WERI-Rb-1 (cell line): ENCODE data around the gene PGS1.

Experiments used
- DNase-seq: peaks from one replicate; pipeline ENCODE4 v3.0.0-alpha.2; 2020
- H3K27ac ChIP-seq: fragments of 250-450 bp; sonication (Bioruptor Pico); 2 replicates; pipeline ENCODE4 v1.5.1; 2020; ENCODE audit warnings: mild to moderate bottlenecking, moderate library complexity
- H3K27me3 ChIP-seq: fragments of 250-450 bp; sonication (Bioruptor Pico); 2 replicates; pipeline ENCODE4 v1.5.1; 2021; ENCODE audit warnings: mild to moderate bottlenecking, low read depth, moderate library complexity; ENCODE audit not compliant: insufficient read depth, severe bottlenecking
- H3K36me3 ChIP-seq: fragments of 250-450 bp; sonication (Bioruptor Pico); 2 replicates; pipeline ENCODE4 v1.5.1; 2020; ENCODE audit warnings: mild to moderate bottlenecking, moderate library complexity
- H3K4me3 ChIP-seq: 2 replicates; pipeline ENCODE4 v1.5.1; 2011; ENCODE audit warnings: low read depth, mild to moderate bottlenecking, control low read depth, low read length
- H3K9me3 ChIP-seq: fragments of 250-450 bp; sonication (Bioruptor Pico); 2 replicates; pipeline ENCODE4 v1.5.1; 2021; ENCODE audit warnings: mild to moderate bottlenecking, moderate library complexity; ENCODE audit not compliant: severe bottlenecking
- TF ChIP-seq, protein P1 (sequence below): IDR thresholded peaks from 2 replicates; pipeline ENCODE4 v1.5.1; 2011; ENCODE audit warnings: low read depth, mild to moderate bottlenecking, control low read depth, inconsistent platforms, low read length

PGS1 gene

DNA sequence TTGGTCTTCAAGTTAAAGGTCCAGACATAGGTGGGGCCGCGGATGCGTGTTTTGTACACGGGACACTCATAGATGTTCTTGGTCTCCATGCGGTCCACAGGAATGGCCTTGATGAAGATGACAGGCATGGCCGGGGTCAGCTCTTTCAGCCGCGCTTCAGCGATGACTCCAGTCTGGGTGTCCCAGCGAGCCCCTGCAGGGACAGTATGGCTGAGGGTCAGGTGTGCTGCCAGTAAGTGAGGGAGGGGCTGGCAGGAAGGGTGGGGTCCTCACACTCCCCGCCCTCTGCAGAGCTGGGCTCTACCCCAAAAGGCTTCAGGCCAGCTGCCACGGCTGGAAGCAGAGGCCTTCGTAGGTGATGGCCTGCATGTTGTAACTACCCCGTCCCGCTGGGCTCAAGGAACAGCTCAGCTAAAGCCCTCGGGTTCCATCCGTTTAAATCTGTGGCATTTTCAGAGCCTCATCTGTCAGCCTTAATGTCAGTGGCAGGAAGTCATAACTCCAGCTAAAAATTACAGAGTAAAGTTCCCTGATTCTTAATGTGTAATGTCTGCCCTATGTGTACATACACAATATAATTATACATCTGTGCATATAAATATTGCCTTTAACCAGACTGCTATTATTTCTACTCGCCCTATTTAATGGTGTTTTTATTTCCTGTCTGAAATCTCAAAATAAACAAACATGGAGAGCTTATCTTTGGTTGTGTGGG, 45.7 kb downstream of the PGS1 start:
- Histone ChIP-seq H3K4me3 (no peak overlapping the region), H3K27ac (no peak overlapping the region), H3K9me3 (no peaks in the 10 kb centered on the region), H3K27me3 (no peaks in the 10 kb centered on the region), H3K36me3 (peaks cover 78% of the 10 kb centered on the region)
- TF ChIP-seq, protein P1, sequence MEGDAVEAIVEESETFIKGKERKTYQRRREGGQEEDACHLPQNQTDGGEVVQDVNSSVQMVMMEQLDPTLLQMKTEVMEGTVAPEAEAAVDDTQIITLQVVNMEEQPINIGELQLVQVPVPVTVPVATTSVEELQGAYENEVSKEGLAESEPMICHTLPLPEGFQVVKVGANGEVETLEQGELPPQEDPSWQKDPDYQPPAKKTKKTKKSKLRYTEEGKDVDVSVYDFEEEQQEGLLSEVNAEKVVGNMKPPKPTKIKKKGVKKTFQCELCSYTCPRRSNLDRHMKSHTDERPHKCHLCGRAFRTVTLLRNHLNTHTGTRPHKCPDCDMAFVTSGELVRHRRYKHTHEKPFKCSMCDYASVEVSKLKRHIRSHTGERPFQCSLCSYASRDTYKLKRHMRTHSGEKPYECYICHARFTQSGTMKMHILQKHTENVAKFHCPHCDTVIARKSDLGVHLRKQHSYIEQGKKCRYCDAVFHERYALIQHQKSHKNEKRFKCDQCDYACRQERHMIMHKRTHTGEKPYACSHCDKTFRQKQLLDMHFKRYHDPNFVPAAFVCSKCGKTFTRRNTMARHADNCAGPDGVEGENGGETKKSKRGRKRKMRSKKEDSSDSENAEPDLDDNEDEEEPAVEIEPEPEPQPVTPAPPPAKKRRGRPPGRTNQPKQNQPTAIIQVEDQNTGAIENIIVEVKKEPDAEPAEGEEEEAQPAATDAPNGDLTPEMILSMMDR: no peak
- DNase-seq: no peak

DNA sequence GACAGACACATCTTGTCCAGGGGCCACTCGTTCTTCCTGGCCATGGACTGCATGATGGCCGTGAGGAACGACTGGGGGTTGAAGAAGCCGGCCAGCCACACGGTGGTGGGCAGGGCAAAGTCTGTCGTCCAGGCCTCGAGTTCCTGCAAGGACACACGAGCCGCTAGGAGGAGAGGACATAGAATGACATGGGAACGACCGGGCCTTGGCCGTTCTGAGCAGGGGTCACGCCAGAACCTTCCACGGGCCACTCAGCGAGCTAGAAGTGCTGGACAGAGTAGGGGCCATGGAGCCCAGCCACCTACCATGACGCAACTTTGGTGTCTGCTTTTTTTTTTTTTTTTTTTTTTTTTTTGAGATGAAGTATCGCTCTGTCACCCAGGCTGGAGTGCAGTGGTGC, 47.0 kb downstream of the PGS1 start:
- no peak for DNase-seq
- Histone ChIP-seq H3K27me3 (no peaks in the 10 kb centered on the region), H3K9me3 (no peaks in the 10 kb centered on the region), H3K36me3 (peaks cover 65% of the 10 kb centered on the region), H3K27ac (no peak overlapping the region), H3K4me3 (no peak overlapping the region)
- TF ChIP-seq, protein P1: no peak

DNA sequence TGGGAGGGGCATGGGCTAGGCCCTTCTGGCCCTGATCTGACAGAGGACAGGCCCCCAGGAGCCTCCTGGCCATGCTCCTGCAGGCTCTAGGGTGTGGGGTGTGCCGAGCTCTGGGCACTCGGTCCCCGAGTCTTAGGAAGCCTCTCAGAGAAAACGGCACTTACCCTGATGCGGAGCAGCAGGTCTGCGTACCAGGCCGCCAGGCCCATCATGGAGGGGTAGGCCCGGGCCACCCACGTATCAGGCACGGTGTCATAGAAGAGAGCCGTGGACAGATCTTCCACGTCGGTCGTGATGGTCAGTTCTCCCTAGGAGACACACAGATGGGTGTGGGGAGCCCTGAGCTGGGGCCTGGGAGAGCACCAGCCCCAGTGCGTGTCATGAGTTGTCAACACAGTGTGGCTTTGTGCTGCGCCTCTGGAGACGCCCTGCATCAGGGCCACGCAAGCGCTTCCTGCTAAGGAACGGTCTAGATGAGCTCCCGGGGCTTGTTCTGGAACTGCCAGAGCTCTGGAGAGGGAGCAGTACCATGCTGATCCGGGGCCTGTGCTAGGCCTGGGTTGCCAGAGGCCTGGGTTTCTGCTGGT, 47.9 kb downstream of the PGS1 start:
- no peak for DNase-seq
- TF ChIP-seq, protein P1: no peak
- no peaks in the 10 kb centered on the region for H3K9me3 ChIP-seq
- H3K27me3 ChIP-seq: no peaks in the 10 kb centered on the region
- H3K27ac ChIP-seq: no peak overlapping the region; the same call in 1 of the 2 replicates
- H3K36me3 ChIP-seq: peaks cover 56% of the 10 kb centered on the region
- H3K4me3 ChIP-seq: no peak overlapping the region

DNA sequence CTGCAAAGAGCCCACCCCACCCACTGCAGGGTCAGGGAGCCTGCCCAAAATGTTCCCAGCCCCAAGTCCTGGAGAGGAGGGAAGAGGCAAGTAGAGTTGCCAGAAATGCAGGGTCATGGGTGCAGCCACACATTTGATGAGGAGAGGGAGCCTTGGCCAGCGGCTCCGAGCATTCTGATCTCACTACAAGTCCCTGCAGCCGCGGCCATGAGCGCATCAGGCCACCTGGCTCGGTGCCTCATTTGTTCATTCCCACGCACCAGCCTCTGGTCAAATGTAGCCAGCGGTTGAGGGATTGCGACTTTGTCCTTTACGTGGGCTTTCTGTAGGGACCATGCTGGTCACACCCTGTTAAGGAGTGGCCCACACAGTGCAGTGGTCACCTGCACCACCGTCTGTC, 48.7 kb downstream of the PGS1 start:
- H3K27me3 ChIP-seq: no peaks in the 10 kb centered on the region
- H3K4me3 ChIP-seq: no peak overlapping the region
- no peak overlapping the region for H3K27ac ChIP-seq
- TF ChIP-seq, protein P1: no peak
- no peaks in the 10 kb centered on the region for H3K9me3 ChIP-seq
- H3K36me3 ChIP-seq: peaks cover 49% of the 10 kb centered on the region
- DNase-seq: no peak

DNA sequence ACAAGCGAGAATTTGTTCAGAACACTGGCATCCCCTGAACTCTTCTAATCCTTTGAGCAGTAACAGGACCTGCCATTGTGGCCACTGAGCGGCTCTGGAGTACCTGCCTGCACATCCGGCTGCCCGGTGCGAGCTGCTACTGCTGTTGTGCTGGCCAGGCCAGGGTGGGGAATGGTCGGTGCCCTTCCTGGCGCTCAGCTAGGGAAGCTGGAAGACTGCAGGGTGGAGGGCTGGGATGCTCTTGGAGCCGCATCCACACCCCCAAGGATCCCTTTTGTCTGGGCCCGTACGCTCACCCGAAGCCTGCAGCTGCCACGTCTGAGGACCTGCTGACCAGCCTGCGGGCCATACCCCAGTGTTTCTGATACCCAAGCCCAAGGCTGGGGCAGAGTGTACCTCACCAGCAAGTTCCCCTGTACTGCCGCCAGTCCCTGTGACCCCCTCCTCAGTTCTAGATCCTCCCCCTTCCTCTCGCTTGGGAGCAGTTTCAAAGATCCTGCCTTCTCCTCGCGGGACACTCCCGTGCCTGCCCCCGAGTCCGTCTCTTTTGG, 49.7 kb downstream of the PGS1 start:
- DNase-seq: no peak
- H3K9me3 ChIP-seq: no peaks in the 10 kb centered on the region
- H3K27ac ChIP-seq: no peak overlapping the region
- TF ChIP-seq, protein P1: no peak
- no peaks in the 10 kb centered on the region for H3K27me3 ChIP-seq
- H3K4me3 ChIP-seq: no peak overlapping the region
- H3K36me3 ChIP-seq: peaks cover 41% of the 10 kb centered on the region
